ENCODE results near the gene PIP.

PIP gene

GRCh38 chr7:143183024-143183423 is 51.1 kb downstream of the PIP start, which contains the start of gene TAS2R39:
TAS2R39 (plus strand) TSS chr7:143183419; CDS start chr7:143183419, 0 bp downstream.
- no peaks in the 10 kb centered on the region for H3K4me1 ChIP-seq (ENCODE audit: control insufficient read depth in 1 of 2, insufficient read depth in 1 of 2, low read depth in 1 of 2, low read length in 1 of 2)
- H3K27me3 ChIP-seq = no peaks in the 10 kb centered on the region
- no peak for TF ChIP-seq CTCF (IDR thresholded peaks at IDR 0.05)
- H3K36me3 ChIP-seq = no peaks in the 10 kb centered on the region
- H3K4me3 ChIP-seq (ENCODE audit: low read depth in 1 of 2, low read length in 1 of 2) = no peak within 1 kb of the TSS
- H3K27ac ChIP-seq = no peak within 1 kb of the TSS
- H3K9me3 ChIP-seq = peaks cover 2% of the 10 kb centered on the region

- no peak overlapping the region for H3K4me3 ChIP-seq (ENCODE audit: low read depth in 1 of 2, low read length in 1 of 2)
- H3K27me3 ChIP-seq = no peaks in the 10 kb centered on the region
- H3K36me3 ChIP-seq = no peaks in the 10 kb centered on the region
- no peak overlapping the region for H3K27ac ChIP-seq
- TF ChIP-seq CTCF (IDR thresholded peaks at IDR 0.05) = no peak
- no peaks in the 10 kb centered on the region for H3K9me3 ChIP-seq
- H3K4me1 ChIP-seq (ENCODE audit: control insufficient read depth in 1 of 2, insufficient read depth in 1 of 2, low read depth in 1 of 2, low read length in 1 of 2) = no peaks in the 10 kb centered on the region
Observed at GRCh38 chr7:143185551-143185950, 53.7 kb downstream of the PIP start.

- Histone ChIP-seq H3K9me3 (no peaks in the 10 kb centered on the region), H3K27ac (no peak overlapping the region), H3K4me3 (ENCODE audit: low read depth in 1 of 2, low read length in 1 of 2) (no peak overlapping the region), H3K27me3 (no peaks in the 10 kb centered on the region), H3K36me3 (no peaks in the 10 kb centered on the region), H3K4me1 (ENCODE audit: control insufficient read depth in 1 of 2, insufficient read depth in 1 of 2, low read depth in 1 of 2, low read length in 1 of 2) (no peaks in the 10 kb centered on the region)
- TF ChIP-seq CTCF (IDR thresholded peaks at IDR 0.05) = no peak
Observed at GRCh38 chr7:143188994-143189393, 57.1 kb downstream of the PIP start.

All from neutrophil (primary cell).